SK-N-SH (cell line): ENCODE data around the gene ECI1. TPM values are rescaled to one million over a fixed set of nuclear protein-coding genes. Genes with fewer than 3 reads are reported as not detected.

ENCODE experiments used
- CTCF ChIA-PET: fragments of 300-600, 350-600 bp; formaldehyde crosslinking; extraction: SDS; loops from one replicate; lab custom pipeline; 2021; lab: Yijun Ruan, JAX
- POLR2A ChIA-PET: fragments of 350-600 bp; sonication (Branson Sonifier 250); formaldehyde crosslinking; extraction: SDS; loops from one replicate; lab custom pipeline; 2020; ENCODE audit warnings: antibody characterized with exemption, inconsistent platforms; lab: Yijun Ruan, JAX
- DNase-seq: peaks from one replicate; pipeline ENCODE4 v3.0.0; 2012
- H2AFZ ChIP-seq: fragments of 200-600 bp; sonication (generic); 2 replicates; pipeline ENCODE4 v1.8.1; 2016; ENCODE audit warnings: antibody characterized with exemption, mild to moderate bottlenecking, low read depth
- H3F3A ChIP-seq: fragments of 200-600 bp; sonication (generic); replicated peaks from 2 replicates; pipeline ENCODE3; 2016; ENCODE audit warnings: antibody characterized with exemption, mild to moderate bottlenecking; ENCODE audit not compliant: insufficient read depth
- H3K27ac ChIP-seq, 2 experiments: fragments of 200-500 bp in 1 of 2; fragments of 200-600 bp in 1 of 2; sonication (Bioruptor generic) in 1 of 2; sonication (generic), shearing (Covaris generic) in 1 of 2; 2 replicates each; pipeline versions ENCODE4 v1.5.1 to v1.6.1; 2014 to 2016; ENCODE audit warnings: low read depth in 2 of 2, inconsistent platforms in 1 of 2, low read length in 1 of 2, mild to moderate bottlenecking in 1 of 2, mixed read lengths in 1 of 2
- H3K27me3 ChIP-seq: fragments of 200-600 bp; sonication (generic), shearing (Covaris generic); 2 replicates; pipeline ENCODE4 v1.6.1; 2016; ENCODE audit warnings: mixed run types; ENCODE audit not compliant: insufficient read depth
- H3K36me3 ChIP-seq, 2 experiments: fragments of 200-500 bp in 1 of 2; fragments of 200-600 bp in 1 of 2; sonication (Bioruptor generic) in 1 of 2; sonication (generic) in 1 of 2; replicated peaks in 1 of 2; 2 replicates each; pipeline versions ENCODE3 to v1.5.1; 2014 to 2016; ENCODE audit warnings: low read length in 1 of 2, mild to moderate bottlenecking in 1 of 2; ENCODE audit not compliant: insufficient read depth in 2 of 2, control insufficient read depth in 1 of 2
- H3K4me1 ChIP-seq, 2 experiments: fragments of 200-500 bp in 1 of 2; fragments of 200-600 bp in 1 of 2; sonication (Bioruptor generic) in 1 of 2; sonication (generic), shearing (Covaris generic) in 1 of 2; 2 replicates each; pipeline versions ENCODE4 v1.5.1 to v1.6.1; 2014 to 2016; ENCODE audit warnings: low read depth in 1 of 2, low read length in 1 of 2, mixed run types in 1 of 2; ENCODE audit not compliant: insufficient read depth in 2 of 2, control insufficient read depth in 1 of 2
- H3K4me2 ChIP-seq: fragments of 200-600 bp; sonication (generic), shearing (Covaris generic); 2 replicates; pipeline ENCODE4 v1.6.1; 2017; ENCODE audit warnings: mixed run types
- H3K4me3 ChIP-seq, 2 experiments: fragments of 200-500 bp in 1 of 2; fragments of 200-600 bp in 1 of 2; sonication (Bioruptor generic) in 1 of 2; sonication (generic), shearing (Covaris generic) in 1 of 2; 2 replicates each; pipeline versions ENCODE4 v1.5.1 to v1.8.1; 2014 to 2016; ENCODE audit warnings: low read depth in 2 of 2, inconsistent platforms in 1 of 2, low read length in 1 of 2, mild to moderate bottlenecking in 1 of 2, mixed read lengths in 1 of 2, moderate library complexity in 1 of 2
- H3K79me2 ChIP-seq: fragments of 200-600 bp; sonication (generic); 2 replicates; pipeline ENCODE4 v1.8.1; 2017; ENCODE audit warnings: mild to moderate bottlenecking; ENCODE audit not compliant: insufficient read depth
- H3K9ac ChIP-seq: fragments of 200-600 bp; sonication (generic); 2 replicates; pipeline ENCODE4 v1.6.1; 2017; ENCODE audit warnings: mixed run types
- H3K9me2 ChIP-seq: fragments of 200-600 bp; sonication (generic); 2 replicates; pipeline ENCODE4 v1.6.1; 2017; ENCODE audit warnings: mixed run types
- H3K9me3 ChIP-seq: fragments of 200-600 bp; sonication (generic); 2 replicates; pipeline ENCODE4 v1.6.1; 2017; ENCODE audit warnings: mixed run types, mild to moderate bottlenecking, moderate library complexity
- H4K20me1 ChIP-seq: fragments of 200-600 bp; sonication (generic); 2 replicates; pipeline ENCODE4 v1.6.1; 2017; ENCODE audit warnings: mild to moderate bottlenecking, mixed run types; ENCODE audit not compliant: insufficient read depth
- ELF1 ChIP-seq: IDR thresholded peaks from 2 replicates; pipeline ENCODE4 v1.4.0; 2012
- EP300 ChIP-seq, 2 experiments: IDR thresholded peaks; 2 replicates each; pipeline versions ENCODE4 v1.4.0 to v1.6.1; 2012; ENCODE audit warnings: borderline replicate concordance in 1 of 2, low read depth in 1 of 2, low read length in 1 of 2
- EZH2phosphoT487 ChIP-seq: fragments of 200-600 bp; sonication (generic); IDR thresholded peaks from 2 replicates; pipeline ENCODE4 v1.6.1; 2017; ENCODE audit warnings: low read depth, mixed run types, mild to moderate bottlenecking, antibody characterized with exemption, moderate library complexity, borderline replicate concordance
- GABPA ChIP-seq: IDR thresholded peaks from 2 replicates; pipeline ENCODE4 v1.4.0; 2012; ENCODE audit warnings: low read depth, mild to moderate bottlenecking
- GATA2 ChIP-seq: sonication (generic); formaldehyde crosslinking; IDR thresholded peaks from 2 replicates; pipeline ENCODE4 v1.5.0; 2020; ENCODE audit warnings: mild to moderate bottlenecking, missing genetic modification reagents
- JUND ChIP-seq: IDR thresholded peaks from 2 replicates; pipeline ENCODE4 v1.4.0; 2012
- MXI1 ChIP-seq: IDR thresholded peaks from 2 replicates; pipeline ENCODE4 v1.6.1; 2012; ENCODE audit warnings: mild to moderate bottlenecking, low read depth, low read length, improper control_type of control experiment
- PBX3 ChIP-seq: IDR thresholded peaks from 2 replicates; pipeline ENCODE4; 2012
- POLR2AphosphoS5 ChIP-seq: IDR thresholded peaks from 2 replicates; pipeline ENCODE4 v1.6.1; 2012; ENCODE audit warnings: low read depth, low read length
- RAD21 ChIP-seq: IDR thresholded peaks from 2 replicates; pipeline ENCODE4 v1.6.1; 2012; ENCODE audit warnings: mild to moderate bottlenecking, low read length
- RCOR1 ChIP-seq: fragments of 150-350 bp; IDR thresholded peaks from 2 replicates; pipeline ENCODE4 v1.6.1; 2017; ENCODE audit warnings: antibody characterized with exemption, low read length
- RFX5 ChIP-seq: IDR thresholded peaks from 2 replicates; pipeline ENCODE4 v1.6.1; 2012; ENCODE audit warnings: mild to moderate bottlenecking, improper control_type of control experiment, low read length
- RXRA ChIP-seq: IDR thresholded peaks from 2 replicates; pipeline ENCODE4 v1.4.0; 2012; ENCODE audit warnings: low read depth, mild to moderate bottlenecking, borderline replicate concordance
- SIN3A ChIP-seq: IDR thresholded peaks from 2 replicates; pipeline ENCODE4 v1.6.1; 2012; ENCODE audit warnings: low read depth, mild to moderate bottlenecking, low read length, moderate library complexity, borderline replicate concordance
- TEAD4 ChIP-seq: IDR thresholded peaks from 2 replicates; pipeline ENCODE4 v1.4.0; 2012; ENCODE audit warnings: mild to moderate bottlenecking, borderline replicate concordance; ENCODE audit not compliant: insufficient read depth
- YY1 ChIP-seq: IDR thresholded peaks from 2 replicates; pipeline ENCODE4 v1.4.0; 2012; ENCODE audit warnings: low read depth, mild to moderate bottlenecking
- WGBS: methylation state at CpG from one replicate; pipeline ENCODE4 v1.1.6; 2017; ENCODE audit warnings: low lambda C conversion rate; 5-methylcytosine and 5-hydroxymethylcytosine counted together
- polyA plus RNA-seq, 3 experiments: library from polyadenylated mRNA; depleted of rRNA; stranded (reverse); fragments of >200 nt; gene quantifications; 2 replicates each; pipeline ENCODE4 v1.2.3, GENCODE V29; 2012
- TF ChIP-seq, protein P1 (sequence below): IDR thresholded peaks from 2 replicates; pipeline ENCODE4 v1.4.0; 2012; ENCODE audit warnings: low read depth, borderline replicate concordance
- TF ChIP-seq, protein P2 (sequence below): IDR thresholded peaks from 2 replicates; pipeline ENCODE4 v1.6.1; 2012; ENCODE audit warnings: mild to moderate bottlenecking, low read depth, low read length, moderate library complexity
- TF ChIP-seq, protein P3 (sequence below): fragments of 150-350 bp; IDR thresholded peaks from 2 replicates; pipeline ENCODE4 v1.6.1; 2016; ENCODE audit warnings: mild to moderate bottlenecking, low read depth, low read length

Gene ECI1
- polyA plus RNA-seq, 1 of the 3 experiments (the other 2 are of a cell fraction) = 61.8 TPM

DNA sequence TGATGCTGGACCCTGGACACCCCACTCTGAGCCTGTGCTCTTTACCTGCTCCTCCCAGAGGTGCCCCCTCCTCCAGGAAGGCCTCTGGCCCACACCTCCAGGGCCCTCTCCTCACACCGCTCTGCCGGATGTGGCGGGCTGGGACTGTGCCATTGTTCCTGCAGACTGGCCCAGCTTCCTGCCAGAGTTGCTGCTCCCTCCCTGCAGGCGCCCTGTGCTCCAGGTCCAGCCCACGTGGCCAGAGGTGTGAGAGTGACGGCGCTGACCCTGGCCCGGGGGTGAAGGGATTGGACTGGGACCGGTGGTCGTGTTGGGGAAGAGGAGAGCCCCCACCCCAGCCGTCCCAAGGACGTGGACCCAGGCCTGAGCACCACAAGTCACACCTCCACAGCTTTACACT, 22.3 kb downstream of the ECI1 start (continued):
- TF ChIP-seq SIN3A (no peak), RFX5 (no peak)

GRCh38 chr16:2228161-2228824, 23.1 kb downstream of the ECI1 start:
- H3K9me3 ChIP-seq = no peaks in the 10 kb centered on the region
- TF ChIP-seq GATA2 (CRISPR knock-in tag) (no peak), TEAD4 (no peak), ELF1 (no peak), EZH2phosphoT487 (no peak), RAD21 (no peak), EP300 (IDR thresholded peaks at IDR 0.05; ENCODE audit: borderline replicate concordance in 1 of 2, low read depth in 1 of 2, low read length in 1 of 2) (no peak), RFX5 (no peak), POLR2AphosphoS5 (no peak), RXRA (no peak), RCOR1 (no peak), JUND (no peak), GABPA (no peak), PBX3 (no peak), YY1 (no peak), MXI1 (no peak)
- TF ChIP-seq, protein P1, sequence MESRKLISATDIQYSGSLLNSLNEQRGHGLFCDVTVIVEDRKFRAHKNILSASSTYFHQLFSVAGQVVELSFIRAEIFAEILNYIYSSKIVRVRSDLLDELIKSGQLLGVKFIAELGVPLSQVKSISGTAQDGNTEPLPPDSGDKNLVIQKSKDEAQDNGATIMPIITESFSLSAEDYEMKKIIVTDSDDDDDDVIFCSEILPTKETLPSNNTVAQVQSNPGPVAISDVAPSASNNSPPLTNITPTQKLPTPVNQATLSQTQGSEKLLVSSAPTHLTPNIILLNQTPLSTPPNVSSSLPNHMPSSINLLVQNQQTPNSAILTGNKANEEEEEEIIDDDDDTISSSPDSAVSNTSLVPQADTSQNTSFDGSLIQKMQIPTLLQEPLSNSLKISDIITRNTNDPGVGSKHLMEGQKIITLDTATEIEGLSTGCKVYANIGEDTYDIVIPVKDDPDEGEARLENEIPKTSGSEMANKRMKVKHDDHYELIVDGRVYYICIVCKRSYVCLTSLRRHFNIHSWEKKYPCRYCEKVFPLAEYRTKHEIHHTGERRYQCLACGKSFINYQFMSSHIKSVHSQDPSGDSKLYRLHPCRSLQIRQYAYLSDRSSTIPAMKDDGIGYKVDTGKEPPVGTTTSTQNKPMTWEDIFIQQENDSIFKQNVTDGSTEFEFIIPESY = no peak
- TF ChIP-seq, protein P2, sequence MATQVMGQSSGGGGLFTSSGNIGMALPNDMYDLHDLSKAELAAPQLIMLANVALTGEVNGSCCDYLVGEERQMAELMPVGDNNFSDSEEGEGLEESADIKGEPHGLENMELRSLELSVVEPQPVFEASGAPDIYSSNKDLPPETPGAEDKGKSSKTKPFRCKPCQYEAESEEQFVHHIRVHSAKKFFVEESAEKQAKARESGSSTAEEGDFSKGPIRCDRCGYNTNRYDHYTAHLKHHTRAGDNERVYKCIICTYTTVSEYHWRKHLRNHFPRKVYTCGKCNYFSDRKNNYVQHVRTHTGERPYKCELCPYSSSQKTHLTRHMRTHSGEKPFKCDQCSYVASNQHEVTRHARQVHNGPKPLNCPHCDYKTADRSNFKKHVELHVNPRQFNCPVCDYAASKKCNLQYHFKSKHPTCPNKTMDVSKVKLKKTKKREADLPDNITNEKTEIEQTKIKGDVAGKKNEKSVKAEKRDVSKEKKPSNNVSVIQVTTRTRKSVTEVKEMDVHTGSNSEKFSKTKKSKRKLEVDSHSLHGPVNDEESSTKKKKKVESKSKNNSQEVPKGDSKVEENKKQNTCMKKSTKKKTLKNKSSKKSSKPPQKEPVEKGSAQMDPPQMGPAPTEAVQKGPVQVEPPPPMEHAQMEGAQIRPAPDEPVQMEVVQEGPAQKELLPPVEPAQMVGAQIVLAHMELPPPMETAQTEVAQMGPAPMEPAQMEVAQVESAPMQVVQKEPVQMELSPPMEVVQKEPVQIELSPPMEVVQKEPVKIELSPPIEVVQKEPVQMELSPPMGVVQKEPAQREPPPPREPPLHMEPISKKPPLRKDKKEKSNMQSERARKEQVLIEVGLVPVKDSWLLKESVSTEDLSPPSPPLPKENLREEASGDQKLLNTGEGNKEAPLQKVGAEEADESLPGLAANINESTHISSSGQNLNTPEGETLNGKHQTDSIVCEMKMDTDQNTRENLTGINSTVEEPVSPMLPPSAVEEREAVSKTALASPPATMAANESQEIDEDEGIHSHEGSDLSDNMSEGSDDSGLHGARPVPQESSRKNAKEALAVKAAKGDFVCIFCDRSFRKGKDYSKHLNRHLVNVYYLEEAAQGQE = no peak
- TF ChIP-seq, protein P3, sequence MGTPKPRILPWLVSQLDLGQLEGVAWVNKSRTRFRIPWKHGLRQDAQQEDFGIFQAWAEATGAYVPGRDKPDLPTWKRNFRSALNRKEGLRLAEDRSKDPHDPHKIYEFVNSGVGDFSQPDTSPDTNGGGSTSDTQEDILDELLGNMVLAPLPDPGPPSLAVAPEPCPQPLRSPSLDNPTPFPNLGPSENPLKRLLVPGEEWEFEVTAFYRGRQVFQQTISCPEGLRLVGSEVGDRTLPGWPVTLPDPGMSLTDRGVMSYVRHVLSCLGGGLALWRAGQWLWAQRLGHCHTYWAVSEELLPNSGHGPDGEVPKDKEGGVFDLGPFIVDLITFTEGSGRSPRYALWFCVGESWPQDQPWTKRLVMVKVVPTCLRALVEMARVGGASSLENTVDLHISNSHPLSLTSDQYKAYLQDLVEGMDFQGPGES = no peak
- ChIA-PET POLR2A (no interaction called here), CTCF (no interaction called here)
- no peak overlapping the region for H3K9ac ChIP-seq
- H3K4me2 ChIP-seq = no peak overlapping the region
- DNase-seq = no peak
- peaks cover 51% of the 10 kb centered on the region for H3K79me2 ChIP-seq
- H3K27me3 ChIP-seq = no peaks in the 10 kb centered on the region
- H3K4me1 ChIP-seq = peaks cover 0 to 4% of the 10 kb centered on the region in 2 experiments; a peak in 1 of 4 replicates
- H3K4me3 ChIP-seq = no peak overlapping the region
- no peak overlapping the region for H3K27ac ChIP-seq
- H4K20me1 ChIP-seq = peaks cover 30% of the 10 kb centered on the region
- no peak overlapping the region for H2AFZ ChIP-seq
- no peaks in the 10 kb centered on the region for H3F3A ChIP-seq
- 91% methylated on average over 12 of the region's 25 CpGs for WGBS
- H3K36me3 ChIP-seq = peaks cover 0 to 48% of the 10 kb centered on the region in 2 experiments
- H3K9me2 ChIP-seq = no peaks in the 10 kb centered on the region
